Measurements from ENCODE around the gene RNF150. TPM values are rescaled to one million over a fixed set of nuclear protein-coding genes. Genes with fewer than 3 reads are reported as not detected.

The RNF150 gene
- total and polyA plus RNA-seq, 2 of the 4 experiments (the other 2 are of a cell fraction): 6.2 to 18.1 TPM

GRCh38 chr4:141179474-141180373 is 46.5 kb upstream of the RNF150 start:
- 16% methylated on average over 3 of the region's 8 CpGs; no CpG with 5 or more reads in 1 of the 2 experiments for WGBS, 2 experiments (ENCODE audit: extremely low coverage in 2 of 2, insufficient read length in 1 of 2)
- no peak overlapping the region for H2BK20ac ChIP-seq (ENCODE audit: low read depth, low read length)
- no peak overlapping the region for H4K5ac ChIP-seq (ENCODE audit: low read depth, low read length)
- no peaks in the 10 kb centered on the region for H3K9me3 ChIP-seq (ENCODE audit: control insufficient read depth, insufficient read depth, low read length)
- H3K18ac ChIP-seq (ENCODE audit: low read depth, low read length): no peak overlapping the region
- dilution Hi-C loops (cut with HindIII; ENCODE audit: low sequenced_read_pairs, unreplicated experiment) (no loop called here), intact Hi-C loops (cut with micrococcal nuclease) (no loop called here), in situ Hi-C loops (cut with MboI; ENCODE audit: low sequenced_read_pairs) (no loop called here)
- no peak overlapping the region for H3K14ac ChIP-seq (replicated peaks; ENCODE audit: low read depth, low read length)
- H3K9me1 ChIP-seq (ENCODE audit: insufficient read depth, low read length): no peaks in the 10 kb centered on the region
- no peak overlapping the region for H2AK9ac ChIP-seq (replicated peaks; ENCODE audit: low read depth, low read length, poor library complexity)
- no peak overlapping the region for H2BK120ac ChIP-seq (ENCODE audit: low read depth, low read length)
- DNase-seq: peak; percentile 11
- H3K4me2 ChIP-seq (ENCODE audit: low read depth, low read length): peak overlapping the region; percentile 55; the same call in 1 of the 2 replicates
- ATAC-seq (ENCODE audit: low read depth): no peak
- peaks cover 2% of the 10 kb centered on the region; the same call in 1 of the 2 replicates for H3K4me1 ChIP-seq (ENCODE audit: control insufficient read depth, insufficient read depth, low read length)
- H2AK5ac ChIP-seq (ENCODE audit: low read depth, low read length): no peak overlapping the region
- H2BK5ac ChIP-seq (ENCODE audit: low read depth, low read length, poor library complexity, severe bottlenecking): no peak overlapping the region
- no peak overlapping the region for H3K4ac ChIP-seq (ENCODE audit: low read depth, low read length)
- peaks cover 3% of the 10 kb centered on the region for H3K27me3 ChIP-seq (ENCODE audit: control insufficient read depth, insufficient read depth, low read length)
- H3K9ac ChIP-seq (ENCODE audit: low read depth, low read length): no peak overlapping the region
- H4K20me1 ChIP-seq (ENCODE audit: insufficient read depth, low read length): no peaks in the 10 kb centered on the region
- BruUV-seq (replicated peaks): no TSS peak
- no peak overlapping the region for H2AFZ ChIP-seq (replicated peaks; ENCODE audit: low read length, poor library complexity)
- no peak overlapping the region for H3K27ac ChIP-seq (ENCODE audit: insufficient read depth, low read length)
- no peak overlapping the region for H4K91ac ChIP-seq (ENCODE audit: insufficient read depth, low read depth, low read length)
- H3K56ac ChIP-seq (ENCODE audit: extremely low read depth, insufficient read depth, low read length): no peak overlapping the region
- H3K23ac ChIP-seq (ENCODE audit: low read depth, low read length): no peak overlapping the region
- H4K8ac ChIP-seq (ENCODE audit: low read depth in 2 of 2, low read length in 2 of 2): no peak overlapping the region
- no peaks in the 10 kb centered on the region for H3K36me3 ChIP-seq (ENCODE audit: control insufficient read depth, insufficient read depth, low read length)
- CTCF ChIA-PET: interaction anchor here (0.5 kb wide), 1 partner anchor 21 kb away, joined by 8 read pairs; no protein-coding TSS in a partner anchor
- H3K79me1 ChIP-seq (ENCODE audit: low read depth in 1 of 2, low read length in 2 of 2): no peaks in the 10 kb centered on the region
- POLR2A ChIA-PET (ENCODE audit: unreplicated experiment): no interaction called here
- no peak overlapping the region for H3K4me3 ChIP-seq (ENCODE audit: insufficient read depth, low read depth, low read length)
- H2BK15ac ChIP-seq (ENCODE audit: low read depth, low read length): no peak overlapping the region
- no peak for TF ChIP-seq CHD1 (IDR thresholded peaks at IDR 0.05; ENCODE audit: low read depth, low read length)
- TF ChIP-seq CEBPB (IDR thresholded peaks at IDR 0.05; ENCODE audit: low read depth, low read length): no peak
- no peak for TF ChIP-seq MAFK (IDR thresholded peaks at IDR 0.05; ENCODE audit: low read depth, low read length)
- no peak for TF ChIP-seq FOS (IDR thresholded peaks at IDR 0.05; ENCODE audit: low read depth, low read length)
- no peak for TF ChIP-seq RFX5 (IDR thresholded peaks at IDR 0.05; ENCODE audit: low read depth, low read length)
- no peak for TF ChIP-seq BHLHE40 (IDR thresholded peaks at IDR 0.05; ENCODE audit: low read depth, low read length)
- no peak for TF ChIP-seq POLR2A (IDR thresholded peaks at IDR 0.05; ENCODE audit: low read depth, low read length)
- TF ChIP-seq, protein P1, sequence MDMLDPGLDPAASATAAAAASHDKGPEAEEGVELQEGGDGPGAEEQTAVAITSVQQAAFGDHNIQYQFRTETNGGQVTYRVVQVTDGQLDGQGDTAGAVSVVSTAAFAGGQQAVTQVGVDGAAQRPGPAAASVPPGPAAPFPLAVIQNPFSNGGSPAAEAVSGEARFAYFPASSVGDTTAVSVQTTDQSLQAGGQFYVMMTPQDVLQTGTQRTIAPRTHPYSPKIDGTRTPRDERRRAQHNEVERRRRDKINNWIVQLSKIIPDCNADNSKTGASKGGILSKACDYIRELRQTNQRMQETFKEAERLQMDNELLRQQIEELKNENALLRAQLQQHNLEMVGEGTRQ (IDR thresholded peaks at IDR 0.05; ENCODE audit: low read depth, low read length): no peak
- no peak for TF ChIP-seq MXI1 (IDR thresholded peaks at IDR 0.05; ENCODE audit: borderline replicate concordance, low read depth, low read length)
- no peak for TF ChIP-seq MAZ (IDR thresholded peaks at IDR 0.05; ENCODE audit: borderline replicate concordance, low read depth, low read length)
- no peak for TF ChIP-seq CTCF (conservative IDR thresholded peaks at IDR 0.05; ENCODE audit: low read depth, low read length)
- TF ChIP-seq NFE2L2 (IDR thresholded peaks at IDR 0.05; ENCODE audit: low read depth, low read length): no peak
- no peak for TF ChIP-seq RCOR1 (IDR thresholded peaks at IDR 0.05; ENCODE audit: insufficient replicate concordance, low read length)
- TF ChIP-seq RAD21 (IDR thresholded peaks at IDR 0.05; ENCODE audit: low read length): no peak
- TF ChIP-seq SMC3 (IDR thresholded peaks at IDR 0.05; ENCODE audit: low read depth, low read length): no peak
